Neuronal stem cell (in vitro differentiated cells): Measurements from ENCODE around the gene RFC2.
"Not testable (repeated sequence)": the region's sequence is repeated elsewhere in the genome, so short reads cannot be mapped to it uniquely, and the experiment has no call there.

Source experiments
- DNase-seq: peaks from one replicate; pipeline ENCODE4 v3.0.0-alpha.2; 2013; ENCODE audit warnings: low spot score
- H2AFZ ChIP-seq: one replicate; pipeline ENCODE4 v1.6.1; 2013; ENCODE audit warnings: mild to moderate bottlenecking, low read length, inconsistent platforms
- H2AK5ac ChIP-seq: 2 replicates; pipeline ENCODE4 v1.6.1; 2013; ENCODE audit warnings: low read depth, mild to moderate bottlenecking, inconsistent platforms, low read length, moderate library complexity, mixed read lengths
- H2BK120ac ChIP-seq: 2 replicates; pipeline ENCODE4 v1.6.1; 2013; ENCODE audit warnings: low read depth, mild to moderate bottlenecking, inconsistent platforms, low read length, moderate library complexity, mixed read lengths
- H2BK12ac ChIP-seq: one replicate; pipeline ENCODE4 v1.6.1; 2013; ENCODE audit warnings: low read length, inconsistent platforms
- H2BK15ac ChIP-seq: 2 replicates; pipeline ENCODE4 v1.6.1; 2013; ENCODE audit warnings: mild to moderate bottlenecking, low read length, inconsistent platforms, mixed read lengths
- H2BK5ac ChIP-seq: one replicate; pipeline ENCODE4 v1.6.1; 2013; ENCODE audit warnings: inconsistent platforms, mild to moderate bottlenecking, low read length, moderate library complexity
- H3K14ac ChIP-seq: one replicate; pipeline ENCODE4 v1.6.1; 2013; ENCODE audit warnings: low read length, inconsistent platforms
- H3K18ac ChIP-seq: 2 replicates; pipeline ENCODE4 v1.6.1; 2013; ENCODE audit warnings: low read length, inconsistent platforms
- H3K23ac ChIP-seq: 2 replicates; pipeline ENCODE4 v1.6.1; 2013; ENCODE audit warnings: low read depth, mild to moderate bottlenecking, mixed read lengths, low read length, inconsistent platforms; ENCODE audit not compliant: poor library complexity
- H3K27ac ChIP-seq: replicated peaks from 3 replicates; pipeline ENCODE4 v1.5.1; 2013; ENCODE audit warnings: low read length, inconsistent platforms
- H3K27me3 ChIP-seq, 3 experiments: 2 replicates each; pipeline ENCODE4 v1.6.1; 2013; ENCODE audit warnings: low read length in 3 of 3, mild to moderate bottlenecking in 2 of 3, inconsistent platforms in 1 of 3, low read depth in 1 of 3, mixed read lengths in 1 of 3, moderate library complexity in 1 of 3; ENCODE audit not compliant: control insufficient read depth in 3 of 3, insufficient read depth in 3 of 3
- H3K36me3 ChIP-seq, 2 donors: replicated peaks in 1 of 2; 2 replicates each; pipeline ENCODE4 v1.6.1; 2013; ENCODE audit warnings: low read length in 2 of 2; ENCODE audit not compliant: control insufficient read depth in 2 of 2, insufficient read depth in 2 of 2
- H3K4ac ChIP-seq: 2 replicates; pipeline ENCODE4 v1.6.1; 2013; ENCODE audit warnings: inconsistent platforms, mild to moderate bottlenecking, low read length, moderate library complexity
- H3K4me1 ChIP-seq, 2 donors: 1 replicate in 1 of 2; 2 replicates in 1 of 2; pipeline ENCODE4 v1.6.1; 2013; ENCODE audit warnings: low read length in 2 of 2, low read depth in 1 of 2; ENCODE audit not compliant: control insufficient read depth in 2 of 2, insufficient read depth in 1 of 2
- H3K4me2 ChIP-seq: one replicate; pipeline ENCODE4 v1.6.1; 2013; ENCODE audit warnings: mild to moderate bottlenecking, low read length, inconsistent platforms; ENCODE audit not compliant: insufficient read depth, poor library complexity, severe bottlenecking
- H3K4me3 ChIP-seq, 2 donors: 2 replicates each; pipeline ENCODE4 v1.5.1; 2013; ENCODE audit warnings: low read length in 2 of 2, mild to moderate bottlenecking in 2 of 2, inconsistent platforms in 1 of 2, moderate library complexity in 1 of 2
- H3K79me1 ChIP-seq: one replicate; pipeline ENCODE4 v1.6.1; 2013; ENCODE audit warnings: low read depth, mild to moderate bottlenecking, inconsistent platforms, low read length, moderate library complexity
- H3K9ac ChIP-seq: one replicate; pipeline ENCODE4 v1.6.1; 2013; ENCODE audit warnings: mild to moderate bottlenecking, low read depth, low read length, inconsistent platforms; ENCODE audit not compliant: poor library complexity
- H3K9me3 ChIP-seq, 2 donors: replicated peaks in 1 of 2; 2 replicates each; pipeline versions ENCODE3 to v1.6.1; 2013; ENCODE audit warnings: low read length in 2 of 2, mild to moderate bottlenecking in 2 of 2, inconsistent platforms in 1 of 2, low read depth in 1 of 2, mixed read lengths in 1 of 2, moderate library complexity in 1 of 2; ENCODE audit not compliant: control insufficient read depth in 2 of 2, insufficient read depth in 1 of 2
- H4K8ac ChIP-seq: one replicate; pipeline ENCODE4 v1.6.1; 2013; ENCODE audit warnings: low read depth, mild to moderate bottlenecking, inconsistent platforms, low read length, moderate library complexity
- H4K91ac ChIP-seq: one replicate; pipeline ENCODE4 v1.6.1; 2013; ENCODE audit warnings: low read length, low read depth, mild to moderate bottlenecking, inconsistent platforms; ENCODE audit not compliant: poor library complexity
- WGBS, 2 donors: extraction: QIAGEN DNeasy Blood & Tissue Kit; methylation state at CpG; one replicate each; pipeline ENCODE4 v1.1.7; 2013; ENCODE audit warnings: missing lambda C conversion rate in 2 of 2, mixed read lengths in 1 of 2; ENCODE audit not compliant: insufficient read length in 2 of 2, insufficient replicate concordance in 1 of 2; ENCODE audit errors: extremely low coverage in 2 of 2; 5-methylcytosine and 5-hydroxymethylcytosine counted together

Gene RFC2

GRCh38 chr7:74256491-74257408 lies 2.6 kb upstream of the RFC2 start:
- no peak overlapping the region for H2BK5ac ChIP-seq
- H4K91ac ChIP-seq, result no peak overlapping the region
- H3K36me3 ChIP-seq, result peaks cover 0 to 12% of the 10 kb centered on the region in 2 donors
- H3K79me1 ChIP-seq, result peaks cover 9% of the 10 kb centered on the region
- no peaks in the 10 kb centered on the region for H3K9me3 ChIP-seq
- no peak overlapping the region for H3K4me2 ChIP-seq
- WGBS, 2 donors, result no CpG with 5 or more reads among the region's 12 CpGs
- H3K4me1 ChIP-seq, result peaks cover 2 to 7% of the 10 kb centered on the region in 2 donors
- H3K4me3 ChIP-seq, result no peak overlapping the region
- H3K9ac ChIP-seq, result no peak overlapping the region
- no peak overlapping the region for H3K27ac ChIP-seq
- no peak overlapping the region for H2AK5ac ChIP-seq
- no peak overlapping the region for H2AFZ ChIP-seq
- no peak overlapping the region for H2BK12ac ChIP-seq
- no peak overlapping the region for H2BK15ac ChIP-seq
- no peak overlapping the region for H4K8ac ChIP-seq
- no peak overlapping the region for H3K4ac ChIP-seq
- no peak overlapping the region for H3K23ac ChIP-seq
- no peaks in the 10 kb centered on the region for H3K27me3 ChIP-seq
- no peak overlapping the region for H3K14ac ChIP-seq
- H2BK120ac ChIP-seq, result no peak overlapping the region
- H3K18ac ChIP-seq, result no peak overlapping the region
- no peak for DNase-seq

GRCh38 chr7:74255461-74255860 lies 1.3 kb upstream of the RFC2 start:
- not testable (repeated sequence) for H2BK120ac ChIP-seq, H3K27me3 ChIP-seq, H2BK15ac ChIP-seq, H3K18ac ChIP-seq, H3K23ac ChIP-seq, H3K27ac ChIP-seq, H3K14ac ChIP-seq, H2AK5ac ChIP-seq, H3K4ac ChIP-seq, H4K8ac ChIP-seq, H2AFZ ChIP-seq, H2BK5ac ChIP-seq, H3K9ac ChIP-seq, DNase-seq, H3K9me3 ChIP-seq, H2BK12ac ChIP-seq, H4K91ac ChIP-seq, H3K79me1 ChIP-seq, H3K4me1 ChIP-seq
- WGBS, 2 donors, result no CpG with 5 or more reads among the region's 6 CpGs
- Histone ChIP-seq H3K36me3 (peaks cover 5 to 22% of the 10 kb centered on the region in 2 donors), H3K4me2 (peak overlapping the region; percentile 70), H3K4me3 (peak overlapping the region in 1 of 2 donors; percentile 95)

GRCh38 chr7:74254858-74255379 lies 720 bp upstream of the RFC2 start:
- Histone ChIP-seq H2BK15ac (no peak overlapping the region), H2AK5ac (peak overlapping the region; percentile 10), H2AFZ (peak overlapping the region; percentile 93), H2BK12ac (no peak overlapping the region), H3K79me1 (peaks cover 9% of the 10 kb centered on the region), H3K27ac (peak overlapping the region; percentile 61), H3K4me1 (peaks cover 2 to 7% of the 10 kb centered on the region in 2 donors), H4K8ac (no peak overlapping the region), H3K4me3 (peak overlapping the region; percentile 95 to 100), H3K36me3 (peaks cover 10 to 28% of the 10 kb centered on the region in 2 donors), H3K23ac (peak overlapping the region; percentile 38), H2BK5ac (no peak overlapping the region), H3K27me3 (no peaks in the 10 kb centered on the region), H2BK120ac (no peak overlapping the region), H3K4me2 (peak overlapping the region; percentile 70), H3K18ac (peak overlapping the region; percentile 99), H3K9ac (peak overlapping the region; percentile 98), H3K14ac (no peak overlapping the region), H3K9me3 (no peaks in the 10 kb centered on the region), H4K91ac (no peak overlapping the region), H3K4ac (no peak overlapping the region)
- no peak for DNase-seq
- WGBS, 2 donors, result no CpG with 5 or more reads among the region's 20 CpGs

GRCh38 chr7:74253835-74254128 lies 417 bp downstream of the RFC2 start:
- no CpG with 5 or more reads among the region's 10 CpGs for WGBS, 2 donors
- peak overlapping the region; percentile 38 for H3K23ac ChIP-seq
- no peak for DNase-seq

More at GRCh38 chr7:74253835-74254128, 417 bp downstream of the RFC2 start:
- Histone ChIP-seq H4K91ac (no peak overlapping the region), H3K4me1 (peaks cover 2 to 7% of the 10 kb centered on the region in 2 donors), H3K9me3 (no peaks in the 10 kb centered on the region), H2AK5ac (peak overlapping the region; percentile 90), H4K8ac (no peak overlapping the region), H3K4me3 (peak overlapping the region; percentile 95 to 100), H2BK120ac (no peak overlapping the region), H3K9ac (peak overlapping the region; percentile 98), H3K36me3 (peaks cover 16 to 39% of the 10 kb centered on the region in 2 donors), H2BK12ac (no peak overlapping the region), H3K27ac (no peak overlapping the region), H3K14ac (no peak overlapping the region), H3K79me1 (peaks cover 9% of the 10 kb centered on the region), H3K4ac (no peak overlapping the region), H2BK5ac (no peak overlapping the region), H2BK15ac (peak overlapping the region; percentile 75), H3K18ac (peak overlapping the region; percentile 96), H3K27me3 (no peaks in the 10 kb centered on the region), H3K4me2 (peak overlapping the region; percentile 69), H2AFZ (peak overlapping the region; percentile 93)
